Esophagus squamous epithelium (tissue), 4 donors: ENCODE measurements around the gene PGP.

Source experiments
- CTCF ChIP-seq, 6 experiments: fragments of 450-650 bp in 4 of 6; fragments of 200-600 bp in 2 of 6; sonication (generic) in 2 of 6; IDR thresholded peaks; one replicate each; pipeline ENCODE4 v1.5.1; 2016 to 2019; ENCODE audit warnings: antibody characterized with exemption in 6 of 6, mild to moderate bottlenecking in 4 of 6, moderate library complexity in 4 of 6
- POLR2A ChIP-seq, 4 donors: fragments of 450-650 bp; IDR thresholded peaks; one replicate each; pipeline ENCODE4 v1.6.1; 2017; ENCODE audit warnings: antibody characterized with exemption in 4 of 4, mild to moderate bottlenecking in 4 of 4, moderate library complexity in 3 of 4

GRCh38 chr16:2205104-2205966 is 9.3 kb downstream of the PGP start, which contains the start of gene MLST8:
- TF ChIP-seq POLR2A (IDR thresholded peaks at IDR 0.05) (peak in 3 of 4 donors; percentile 67 to 74 (median 73)), CTCF (IDR thresholded peaks at IDR 0.05) (peak in 2 of 6 experiments; percentile 24 to 34)
